Superior temporal gyrus (tissue), 1 donor: Measurements from ENCODE around the gene DOK3.

ENCODE experiments used
- DNase-seq: peaks from one replicate; pipeline ENCODE4 v3.0.0-alpha.2; 2016; ENCODE audit errors: extremely low spot score

The DOK3 gene

DNA sequence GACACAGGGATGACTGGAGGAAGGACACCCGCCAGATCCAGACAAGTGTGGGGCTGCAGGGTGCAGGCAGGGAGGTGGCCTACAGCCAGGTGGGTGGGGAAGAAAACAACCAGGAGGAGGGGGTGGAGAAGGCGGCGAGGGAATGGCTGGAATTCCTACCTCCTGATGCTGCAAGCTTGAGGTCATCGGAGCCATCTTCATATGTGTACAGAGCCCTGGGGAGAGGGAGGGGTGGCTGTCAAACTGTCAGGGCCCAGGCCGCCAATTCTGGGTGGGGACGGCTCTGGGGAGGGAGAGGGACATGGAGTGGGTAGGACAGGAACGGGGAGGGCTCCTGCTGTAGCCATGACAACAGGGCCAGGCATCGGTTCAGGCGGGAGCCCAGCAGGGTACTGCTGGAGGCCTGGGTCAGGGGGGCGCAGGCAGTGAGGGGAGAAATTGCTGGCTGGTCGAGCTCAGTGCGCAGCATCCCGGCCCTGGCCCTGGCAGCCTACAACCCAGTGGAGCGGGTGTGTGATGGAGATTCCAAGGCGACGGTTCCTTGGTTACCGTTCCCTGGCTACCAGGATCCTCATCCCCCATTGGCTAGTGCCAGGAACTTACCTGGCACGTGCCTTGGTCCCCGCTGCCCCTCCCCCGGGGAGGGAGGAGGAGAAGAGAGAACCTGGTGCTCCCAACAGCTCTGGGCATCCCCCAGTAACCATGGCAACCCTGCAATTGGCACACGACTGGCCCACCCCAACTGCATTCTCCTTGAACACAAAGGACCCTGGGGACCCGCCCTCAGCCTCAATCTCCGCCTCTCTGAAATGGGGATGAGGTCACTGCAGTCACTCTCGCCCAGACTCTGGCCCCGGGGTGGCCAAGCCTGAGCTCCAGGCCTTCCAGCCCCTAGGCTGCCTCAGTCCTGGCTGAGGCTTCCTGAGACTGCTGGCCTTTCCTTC, 40.7 kb downstream of the DOK3 start:
- DNase-seq, result no peak

DNA sequence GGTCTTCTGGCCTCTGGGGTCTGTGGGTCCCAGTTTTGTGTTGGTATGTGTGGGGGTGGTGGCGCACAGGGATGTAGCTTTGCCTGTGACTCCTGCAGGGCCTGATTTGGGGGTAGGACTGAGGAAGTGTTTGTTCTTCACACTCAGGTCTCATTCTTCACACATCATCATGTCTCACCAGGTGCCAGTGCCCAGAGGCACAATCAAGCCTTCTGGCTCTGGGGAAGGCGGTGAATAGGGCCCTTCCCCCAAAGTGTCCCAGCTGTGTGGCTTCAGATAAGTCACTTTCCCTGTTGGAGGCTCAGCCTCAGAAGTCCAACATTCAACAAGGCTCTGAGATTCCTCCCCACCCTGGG, 41.3 kb downstream of the DOK3 start:
- no peak for DNase-seq

DNA sequence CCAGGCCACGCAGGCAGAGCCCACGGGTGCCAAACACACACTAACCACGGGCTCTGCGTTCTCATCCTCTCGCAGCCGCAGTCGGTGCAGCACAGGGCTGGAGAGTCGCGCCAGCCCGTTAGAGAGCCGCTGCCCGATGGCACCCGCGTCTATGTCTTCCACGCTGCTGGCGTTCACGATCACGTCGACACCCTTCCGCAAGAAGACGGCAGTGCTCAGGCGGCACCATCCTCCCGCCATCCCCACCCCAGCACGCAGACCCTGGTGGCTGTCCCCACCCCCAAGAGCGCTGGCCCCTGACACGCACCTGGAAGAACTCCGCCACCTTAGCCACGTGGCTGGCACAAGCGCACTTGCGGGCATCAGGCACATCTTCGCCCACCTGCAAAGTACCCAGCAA, 42.2 kb downstream of the DOK3 start:
- no peak for DNase-seq

DNA sequence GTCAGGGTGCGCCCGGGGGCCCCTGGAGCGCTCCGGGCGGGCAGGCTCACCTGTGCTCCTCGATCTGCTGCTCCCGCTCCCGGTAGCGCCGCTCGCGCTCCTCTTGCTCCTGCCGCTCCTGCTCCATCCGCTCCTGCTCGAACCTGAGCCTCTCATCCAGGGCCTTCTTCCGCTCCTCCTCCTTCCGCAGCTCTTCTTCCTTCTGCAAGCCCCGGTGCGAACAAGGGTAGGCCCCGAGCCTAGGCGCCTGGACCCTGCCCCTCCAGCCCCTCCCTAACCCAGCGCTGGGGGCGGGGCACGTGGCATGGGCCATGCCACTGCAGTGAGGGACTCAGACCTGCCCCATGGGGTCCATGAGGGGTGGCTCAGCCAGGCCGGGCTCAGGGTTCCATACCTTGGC, 42.8 kb downstream of the DOK3 start:
- DNase-seq, result no peak

DNA sequence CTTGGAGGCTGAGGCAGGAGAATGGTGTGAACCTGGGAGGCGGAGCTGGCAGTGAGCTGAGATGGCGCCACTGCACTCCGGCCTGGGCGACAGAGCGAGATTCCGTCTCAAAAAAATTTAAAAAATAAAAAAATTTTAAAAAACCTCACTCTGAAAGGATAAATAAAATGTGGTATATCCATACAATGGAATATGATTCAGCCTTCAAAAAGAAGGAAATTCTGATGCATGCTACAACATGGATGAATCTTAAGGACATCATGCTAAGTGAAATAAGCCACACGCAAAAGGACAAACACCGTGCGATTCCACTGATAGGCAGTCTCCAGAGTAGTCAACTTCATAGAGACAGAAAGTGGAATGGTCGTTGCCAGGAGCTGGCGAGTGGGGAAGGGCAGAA, 44.6 kb downstream of the DOK3 start:
- DNase-seq, result no peak

DNA sequence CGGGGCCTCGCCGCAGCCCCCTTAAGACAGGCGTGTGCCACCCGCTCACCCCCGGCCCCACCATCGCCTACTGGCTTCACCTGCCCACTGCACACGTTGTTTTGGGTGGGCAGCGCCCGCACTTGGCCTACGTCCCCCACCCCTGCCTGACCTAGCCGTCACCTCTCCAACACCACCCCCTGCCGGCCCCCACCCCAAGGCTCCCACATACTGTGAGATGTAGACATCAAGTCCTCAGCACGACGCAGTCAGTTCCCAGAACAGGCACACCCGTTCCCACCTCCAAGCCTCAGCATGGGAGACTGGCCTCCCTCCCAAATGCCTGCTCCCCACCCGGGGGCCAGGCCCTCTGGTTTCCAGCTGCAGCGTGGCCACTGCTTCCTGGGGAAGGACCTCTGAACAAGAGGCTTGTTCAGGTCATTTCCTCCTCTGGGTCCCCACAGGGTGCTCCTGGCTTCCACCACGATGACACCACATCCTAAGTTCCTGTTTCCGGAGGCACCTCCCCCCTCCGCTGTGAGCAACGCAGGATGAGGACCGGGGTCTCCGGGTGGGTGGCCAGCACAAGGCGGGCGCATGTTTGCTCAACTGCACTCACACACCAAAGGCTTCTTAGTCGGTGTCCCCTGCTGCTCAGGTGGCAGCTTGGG, 47.5 kb downstream of the DOK3 start:
- DNase-seq, result no peak

DNA sequence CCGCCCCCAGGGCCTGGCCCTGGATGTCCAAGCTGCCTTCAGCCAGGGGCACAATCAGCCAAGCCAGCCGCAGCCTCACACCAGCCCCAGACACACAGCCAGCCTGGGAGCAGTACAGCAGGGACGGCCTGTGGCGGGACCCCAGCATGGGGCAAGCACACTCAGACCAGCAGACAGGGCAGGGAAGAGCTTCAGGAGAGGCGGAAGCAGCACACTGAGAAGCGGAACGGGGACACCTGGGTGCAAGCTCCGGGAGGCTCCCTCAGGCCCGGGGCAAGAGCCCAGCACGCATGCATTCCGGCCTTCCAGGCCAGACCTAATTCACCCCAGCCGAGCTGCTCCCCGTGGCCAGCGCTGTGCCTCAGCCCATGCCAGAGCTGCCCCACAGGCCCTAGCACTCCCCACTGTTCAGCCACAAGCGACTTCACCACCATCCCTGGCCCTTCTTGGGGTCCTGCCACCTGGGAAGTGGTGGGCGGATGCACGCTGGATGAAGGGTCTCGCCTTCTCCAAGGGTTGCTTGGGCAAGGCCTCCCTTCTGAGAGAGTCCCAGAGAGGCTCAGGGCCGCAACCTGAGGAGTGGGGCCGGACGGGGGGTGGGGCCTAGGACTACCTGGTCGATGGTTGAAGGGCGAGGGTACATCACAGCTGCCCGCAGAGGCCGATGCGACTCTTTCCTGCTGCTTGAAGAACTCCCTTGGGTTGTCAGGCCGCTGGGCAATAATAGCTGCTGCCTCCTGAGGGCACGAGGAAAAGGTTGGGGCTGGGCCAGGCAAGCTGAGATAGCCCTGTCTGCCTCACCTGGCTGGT, 49.6 kb downstream of the DOK3 start:
- DNase-seq, result no peak

DNA sequence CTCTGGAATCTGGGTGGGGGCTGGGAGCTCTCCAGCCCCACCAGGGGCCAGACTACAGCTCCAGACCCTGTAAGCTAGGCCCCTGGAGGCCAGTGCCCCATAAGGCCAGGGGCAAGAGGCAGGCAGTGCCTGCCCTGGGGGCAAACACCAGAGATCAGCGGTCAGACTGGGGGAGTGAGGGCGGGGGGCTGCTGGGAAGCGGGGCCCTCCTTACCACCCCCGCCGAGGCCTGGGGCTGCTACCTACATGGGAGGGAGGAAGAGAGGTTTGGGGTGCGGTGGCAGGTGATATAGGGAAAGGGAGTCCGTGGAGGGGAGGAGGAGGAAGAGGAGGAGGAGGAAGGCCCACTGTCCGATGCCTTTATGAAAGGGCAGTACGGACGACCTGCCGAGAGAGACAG, 50.3 kb downstream of the DOK3 start:
- DNase-seq, result no peak

DNA sequence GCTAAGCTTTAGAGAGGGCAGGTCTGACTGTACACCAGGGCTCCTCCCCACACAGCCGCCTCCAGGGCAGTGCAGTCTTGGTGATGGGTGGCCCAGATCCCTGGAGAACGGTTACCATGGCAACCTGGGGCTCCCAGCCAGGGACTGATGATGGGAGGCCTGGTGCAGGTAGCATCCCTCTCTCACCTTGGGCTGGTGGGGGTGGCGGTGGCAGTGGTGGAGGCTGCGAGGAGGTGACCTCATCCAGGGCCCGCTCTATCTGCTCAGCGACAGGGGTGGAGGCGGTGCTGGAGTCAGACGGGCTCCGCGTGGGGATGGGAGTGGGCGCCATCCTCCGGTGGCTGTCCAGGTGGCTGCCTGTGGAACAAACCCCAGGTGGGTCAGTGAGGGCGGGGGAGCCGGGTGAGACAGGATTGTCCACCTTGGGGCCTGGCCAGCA, 50.7 kb downstream of the DOK3 start:
- DNase-seq, result no peak

DNA sequence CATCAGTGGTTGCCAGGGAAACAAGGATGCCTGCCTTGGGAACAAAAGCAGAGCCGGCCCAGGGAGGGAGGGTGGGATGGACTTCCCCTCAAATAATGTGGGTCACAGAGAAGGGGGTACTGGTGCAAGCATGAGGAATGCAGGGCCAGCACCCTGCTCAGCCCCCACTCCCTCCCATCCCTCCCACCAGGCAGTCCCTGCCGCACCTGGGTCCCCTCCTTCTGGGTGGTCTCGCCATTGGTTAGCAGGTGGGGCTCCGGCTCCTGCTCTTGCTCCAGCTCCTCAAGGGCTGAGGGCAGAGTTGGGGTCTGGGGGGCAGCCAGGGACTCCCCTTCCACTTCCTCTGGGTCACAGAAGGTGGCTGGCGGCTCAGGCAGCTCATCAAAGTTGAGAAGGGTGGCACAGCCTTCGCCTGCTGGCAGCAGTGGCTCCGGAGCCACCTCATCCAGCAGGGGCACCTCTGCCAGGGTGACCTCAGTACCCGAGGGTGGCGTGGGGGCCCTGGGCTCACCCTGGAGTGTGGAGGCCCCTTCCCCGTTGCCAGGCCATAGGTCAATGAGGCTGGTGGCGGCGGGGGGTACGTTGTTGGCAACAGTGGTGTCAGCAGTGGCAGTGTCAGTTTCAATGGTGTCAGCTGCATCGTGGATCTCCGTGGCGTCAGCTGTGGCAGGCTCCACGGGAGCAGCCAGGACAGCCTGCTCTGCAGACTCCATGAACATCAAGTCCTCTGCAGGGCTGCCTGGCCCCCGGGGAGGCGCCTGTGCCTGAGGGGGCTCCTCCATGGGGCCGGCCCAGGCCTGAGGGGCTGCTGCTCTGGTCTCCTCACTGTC, 51.6 kb downstream of the DOK3 start:
- no peak for DNase-seq

DNA sequence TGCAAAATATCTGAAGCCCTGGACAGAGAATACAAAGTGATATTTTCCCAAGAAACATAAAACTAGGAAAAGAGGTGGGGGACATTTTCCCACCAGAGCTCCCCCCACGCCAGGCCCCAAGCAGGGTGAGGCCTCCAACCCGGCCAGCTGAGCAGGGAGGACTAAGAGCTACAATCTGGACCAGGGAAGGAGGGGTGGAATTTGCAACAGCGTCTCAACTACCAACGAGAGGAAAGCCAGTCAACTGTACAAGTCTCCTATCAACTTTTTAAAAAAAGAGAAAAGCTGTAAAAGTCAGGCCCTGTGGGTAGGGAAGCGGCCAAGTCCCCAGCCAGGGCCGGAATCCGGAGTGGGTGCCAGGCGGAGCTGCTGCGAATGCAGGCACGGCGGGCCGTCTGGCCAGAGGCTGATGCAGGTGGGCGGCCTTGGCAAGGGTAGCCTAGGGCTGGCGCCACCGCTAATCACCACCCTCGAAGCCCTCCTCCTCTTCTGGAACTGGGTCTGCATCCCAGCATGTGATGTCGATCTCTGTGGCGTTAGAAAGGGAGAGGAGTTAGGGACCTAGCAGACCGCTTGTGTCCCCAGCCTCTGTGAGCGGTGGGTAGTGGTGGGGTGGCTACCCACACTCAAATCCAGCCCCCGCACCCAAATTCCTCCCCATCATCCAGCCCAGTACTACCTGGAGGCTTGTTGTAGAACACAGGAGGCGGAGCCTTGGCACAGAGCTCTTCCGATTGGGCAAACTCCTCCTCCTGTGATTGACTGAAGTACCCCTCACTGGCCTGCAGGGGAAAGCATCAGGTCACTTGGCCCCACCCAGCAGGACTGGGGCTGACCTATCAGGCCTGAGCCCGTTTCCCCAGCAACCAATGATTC, 52.4 kb downstream of the DOK3 start:
- peak; percentile 90 for DNase-seq

DNA sequence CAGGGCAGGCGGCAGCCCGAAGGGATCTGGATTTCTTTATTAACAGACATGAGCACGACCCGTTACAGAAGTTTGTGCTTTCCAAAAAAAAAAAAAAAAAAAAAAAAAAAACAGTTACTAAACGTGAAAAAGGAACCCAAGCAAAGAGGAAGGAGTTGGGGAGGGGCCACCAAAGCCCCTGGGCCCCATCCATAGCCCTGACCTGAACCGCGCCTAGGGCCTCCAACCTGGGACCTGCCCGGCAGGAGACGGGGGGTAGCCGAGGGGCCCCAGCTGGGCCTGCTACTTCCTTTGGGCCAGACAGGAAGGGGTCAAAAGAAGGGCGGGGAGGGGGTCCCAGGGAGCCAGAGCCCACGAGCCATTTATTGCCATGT, 53.0 kb downstream of the DOK3 start:
- DNase-seq, result no peak

DNA sequence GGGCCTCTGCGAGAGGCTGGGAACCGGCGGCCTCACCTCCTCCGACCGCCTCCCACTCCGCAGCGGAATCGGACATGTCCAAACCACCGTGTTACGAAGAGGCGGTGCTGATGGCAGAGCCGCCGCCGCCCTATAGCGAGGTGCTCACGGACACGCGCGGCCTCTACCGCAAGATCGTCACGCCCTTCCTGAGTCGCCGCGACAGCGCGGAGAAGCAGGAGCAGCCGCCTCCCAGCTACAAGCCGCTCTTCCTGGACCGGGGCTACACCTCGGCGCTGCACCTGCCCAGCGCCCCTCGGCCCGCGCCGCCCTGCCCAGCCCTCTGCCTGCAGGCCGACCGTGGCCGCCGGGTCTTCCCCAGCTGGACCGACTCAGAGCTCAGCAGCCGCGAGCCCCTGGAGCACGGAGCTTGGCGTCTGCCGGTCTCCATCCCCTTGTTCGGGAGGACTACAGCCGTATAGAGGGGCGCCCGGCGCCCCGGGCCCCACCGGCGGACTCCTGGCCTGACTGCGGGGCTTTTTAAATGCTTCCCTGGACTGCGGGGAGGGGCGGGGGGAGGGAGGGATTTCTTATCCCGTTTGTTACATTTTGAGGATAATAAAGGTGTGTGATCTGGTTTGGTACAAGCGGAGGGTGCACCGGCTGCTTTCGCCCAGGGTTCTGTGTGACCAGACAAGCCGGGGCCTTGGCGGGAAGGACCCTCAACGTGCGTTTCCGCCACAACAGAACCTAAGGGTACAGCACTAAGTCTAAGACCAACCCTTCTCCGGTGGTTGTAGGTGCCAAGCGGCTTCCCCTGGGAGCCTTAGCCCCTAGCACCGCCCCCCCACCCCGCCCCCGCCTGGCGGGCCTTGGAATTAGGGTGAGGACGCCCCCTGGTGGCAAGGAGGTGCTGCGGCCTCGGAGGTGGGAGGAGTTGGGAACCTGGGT, 53.7 kb downstream of the DOK3 start:
- peak; percentile 78 for DNase-seq

DNA sequence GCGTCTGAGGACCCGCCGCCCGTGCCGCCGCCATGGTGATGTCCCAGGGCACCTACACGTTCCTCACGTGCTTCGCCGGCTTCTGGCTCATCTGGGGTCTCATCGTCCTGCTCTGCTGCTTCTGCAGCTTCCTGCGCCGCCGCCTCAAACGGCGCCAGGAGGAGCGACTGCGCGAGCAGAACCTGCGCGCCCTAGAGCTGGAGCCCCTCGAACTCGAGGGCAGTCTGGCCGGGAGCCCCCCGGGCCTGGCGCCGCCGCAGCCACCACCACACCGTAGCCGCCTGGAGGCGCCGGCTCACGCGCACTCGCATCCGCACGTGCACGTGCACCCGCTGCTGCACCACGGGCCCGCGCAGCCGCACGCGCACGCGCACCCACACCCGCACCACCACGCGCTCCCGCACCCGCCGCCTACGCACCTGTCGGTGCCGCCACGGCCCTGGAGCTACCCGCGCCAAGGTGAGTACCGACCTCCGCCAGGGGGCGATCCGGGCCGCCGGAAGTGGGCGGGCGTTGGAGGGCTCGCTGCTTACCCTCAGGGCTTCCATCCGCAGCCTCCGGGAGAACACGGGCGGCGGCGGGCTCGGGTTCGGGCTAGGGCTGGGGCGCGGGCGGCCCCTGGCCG, 54.5 kb downstream of the DOK3 start:
- no peak for DNase-seq

DNA sequence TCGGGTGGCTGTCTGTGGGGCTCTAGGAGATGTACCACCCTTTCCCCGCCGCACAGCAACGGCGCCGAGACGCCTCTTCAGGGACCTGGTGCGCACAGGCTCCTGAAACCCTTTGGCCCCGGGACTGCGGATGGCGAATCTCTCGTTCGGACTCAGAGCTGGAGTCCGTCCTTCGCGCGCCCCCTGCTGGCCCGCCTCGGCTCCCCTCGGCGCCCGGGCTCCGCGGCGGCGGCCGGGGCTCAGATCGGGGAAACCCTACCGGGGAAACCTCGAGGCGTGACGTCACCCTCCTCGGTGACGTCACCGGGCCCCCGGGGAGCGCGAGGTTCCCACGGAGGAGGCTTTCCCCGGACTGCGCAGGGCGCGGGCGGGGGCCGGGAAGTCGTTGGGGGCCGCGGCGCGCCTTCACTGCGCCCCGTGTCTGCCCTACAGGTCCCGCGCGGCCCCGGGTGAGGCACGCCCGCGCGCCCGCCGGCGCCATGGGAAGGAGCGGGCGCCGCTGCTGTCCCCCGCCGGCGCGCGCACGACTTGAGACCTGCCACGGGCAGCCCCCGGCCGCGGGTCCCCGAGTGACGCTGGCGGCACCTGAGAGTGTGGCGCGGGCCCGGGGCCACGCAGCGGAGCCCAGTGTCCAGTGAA, 55.1 kb downstream of the DOK3 start:
- peak; percentile 88 for DNase-seq

DNA sequence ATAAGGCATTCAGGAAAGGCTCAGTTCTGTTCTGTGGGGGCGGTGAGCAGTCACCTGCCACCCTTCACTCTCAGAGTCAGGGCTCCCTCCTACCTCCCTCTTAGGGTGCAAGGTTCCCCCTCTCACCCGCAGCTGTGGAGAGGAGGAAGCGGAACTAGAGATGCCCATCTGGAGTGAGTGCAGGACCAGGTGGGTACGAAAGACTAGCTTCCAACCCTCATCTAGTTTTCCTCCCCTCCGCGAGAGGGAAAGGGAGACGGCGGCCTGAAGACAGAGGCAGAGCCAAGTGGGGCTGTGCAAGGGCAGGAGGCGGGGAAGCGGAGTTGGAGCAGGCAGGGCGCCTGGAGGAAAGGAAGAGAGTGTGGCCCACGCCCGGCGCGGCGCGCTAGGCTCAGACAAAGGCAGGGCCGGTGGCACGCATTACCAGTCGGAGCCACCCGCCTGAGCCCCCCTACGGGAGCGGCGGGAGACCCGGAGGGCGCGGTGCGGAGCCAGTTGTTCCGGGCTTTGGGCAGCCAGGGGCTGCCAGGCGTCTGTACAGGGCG, 55.7 kb downstream of the DOK3 start:
- DNase-seq, result no peak

DNA sequence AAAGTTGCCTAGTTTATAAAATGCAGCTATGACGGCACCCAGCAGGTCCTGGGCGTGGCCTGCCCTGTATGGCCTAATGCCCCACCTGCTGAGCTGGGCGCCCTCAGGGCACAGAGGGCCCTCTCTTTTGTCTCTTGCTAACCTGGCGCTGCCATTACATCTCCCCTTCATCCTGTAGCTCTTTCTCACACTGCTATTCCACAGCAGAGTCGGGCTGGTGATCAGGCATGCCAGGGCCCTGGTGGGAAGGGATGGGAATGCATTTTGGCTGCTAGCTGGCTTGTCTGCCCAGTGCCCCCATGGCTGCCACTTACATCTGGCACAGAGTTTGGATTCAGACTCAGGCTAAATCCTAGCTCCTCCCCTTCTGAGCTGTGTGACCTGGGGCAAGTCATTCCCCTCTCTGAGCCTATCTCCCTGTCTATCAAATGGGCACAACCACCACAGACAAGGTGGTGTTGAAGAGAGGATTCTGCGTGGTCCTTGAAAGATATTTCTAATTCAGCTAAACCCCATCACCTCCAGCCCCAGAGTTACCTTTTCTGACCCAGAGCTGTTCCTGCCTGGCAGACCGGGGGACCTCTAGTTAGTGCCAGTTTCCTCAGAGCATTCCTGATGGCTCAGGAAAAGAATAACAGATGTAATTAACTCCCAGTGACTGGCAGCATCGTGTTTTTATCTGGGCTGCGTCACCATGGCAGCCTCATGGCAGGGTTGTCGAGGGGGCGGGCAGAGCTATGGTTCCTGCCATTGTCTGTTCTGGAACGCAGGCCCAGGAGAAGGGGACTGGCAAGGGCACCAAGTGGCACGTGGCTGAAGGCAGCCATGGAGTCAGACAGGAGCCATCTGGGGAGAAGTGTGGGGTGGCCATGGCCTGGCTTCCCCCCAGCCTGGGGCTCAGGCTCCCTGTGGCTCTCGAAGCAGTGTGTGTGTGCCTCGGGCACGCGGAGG, 56.7 kb downstream of the DOK3 start:
- DNase-seq, result no peak
